H1 (cell line): ENCODE data around the gene PAIP2. TPM values are rescaled to one million over a fixed set of nuclear protein-coding genes. Genes with fewer than 3 reads are reported as not detected.

ENCODE experiments used
- CTCF ChIA-PET: fragments of 300-600 bp; sonication (Branson Sonifier 250); formaldehyde crosslinking; loops from one replicate; lab custom pipeline; 2021; ENCODE audit not compliant: partially characterized antibody; lab: Charles Lee
- POLR2A ChIA-PET: fragments of 300-600 bp; sonication (Branson Sonifier 250); formaldehyde crosslinking; loops from one replicate; lab custom pipeline; 2021; ENCODE audit warnings: inconsistent platforms; ENCODE audit not compliant: partially characterized antibody; lab: Charles Lee
- DNase-seq, 2 experiments: peaks; one replicate each; pipeline versions ENCODE4 v3.0.0 to v3.0.0-alpha.2; 2010 to 2022; ENCODE audit warnings: low spot score in 2 of 2, low read depth in 1 of 2, mixed read lengths in 1 of 2
- FAIRE-seq: peaks from 2 replicates; lab custom pipeline; 2011; peaks lifted over from hg19 to GRCh38; lab: Jason Lieb, UNC
- H2AFZ ChIP-seq: 2 replicates; pipeline ENCODE4 v1.8.1; 2012; ENCODE audit warnings: low read length, inconsistent platforms
- H2AK5ac ChIP-seq: 2 replicates; pipeline ENCODE4 v1.6.1; 2013; ENCODE audit warnings: low read depth, low read length
- H2BK120ac ChIP-seq: replicated peaks from 2 replicates; pipeline ENCODE3; 2013; ENCODE audit warnings: low read depth, low read length, inconsistent platforms
- H2BK12ac ChIP-seq: 2 replicates; pipeline ENCODE4 v1.6.1; 2013; ENCODE audit warnings: low read depth, low read length
- H2BK15ac ChIP-seq: 2 replicates; pipeline ENCODE4 v1.6.1; 2013; ENCODE audit warnings: low read length
- H2BK20ac ChIP-seq: 2 replicates; pipeline ENCODE4 v1.6.1; 2013; ENCODE audit warnings: low read length
- H2BK5ac ChIP-seq: 2 replicates; pipeline ENCODE4 v1.6.1; 2013; ENCODE audit warnings: low read depth, low read length
- H3K14ac ChIP-seq: 2 replicates; pipeline ENCODE4 v1.6.1; 2013; ENCODE audit warnings: inconsistent platforms; ENCODE audit not compliant: insufficient read length
- H3K18ac ChIP-seq: 2 replicates; pipeline ENCODE4 v1.6.1; 2013; ENCODE audit warnings: low read length; ENCODE audit errors: extremely low read depth
- H3K23ac ChIP-seq: 2 replicates; pipeline ENCODE4 v1.6.1; 2013; ENCODE audit warnings: inconsistent platforms; ENCODE audit not compliant: insufficient read length
- H3K23me2 ChIP-seq: 2 replicates; pipeline ENCODE4 v1.6.1; 2013; ENCODE audit warnings: low read depth, low read length
- H3K27ac ChIP-seq: 2 replicates; pipeline ENCODE4 v1.6.1; 2011; ENCODE audit warnings: low read depth, low read length, inconsistent platforms
- H3K27me3 ChIP-seq, 4 experiments: replicated peaks in 1 of 4; 1 replicate in 1 of 4; 2 replicates in 3 of 4; pipeline versions ENCODE4 v1.6.1 to v1.8.1; 2011 to 2013; ENCODE audit warnings: low read length in 3 of 4, mild to moderate bottlenecking in 3 of 4, inconsistent platforms in 2 of 4, mixed read lengths in 2 of 4, moderate library complexity in 1 of 4; ENCODE audit not compliant: control insufficient read depth in 3 of 4, insufficient read depth in 3 of 4; ENCODE audit errors: extremely low read depth in 1 of 4
- H3K36me3 ChIP-seq, 4 experiments: 2 replicates each; pipeline versions ENCODE4 v1.6.1 to v1.8.1; 2011 to 2013; ENCODE audit warnings: mild to moderate bottlenecking in 4 of 4, low read length in 3 of 4, moderate library complexity in 2 of 4, control low read depth in 1 of 4, inconsistent platforms in 1 of 4; ENCODE audit not compliant: insufficient read depth in 4 of 4, control insufficient read depth in 2 of 4
- H3K4ac ChIP-seq: replicated peaks from 2 replicates; pipeline ENCODE3; 2013; ENCODE audit warnings: low read length, low read depth, mixed read lengths, inconsistent platforms; ENCODE audit not compliant: insufficient read length
- H3K4me1 ChIP-seq, 4 experiments: replicated peaks in 1 of 4; 1 replicate in 1 of 4; 2 replicates in 3 of 4; pipeline versions ENCODE4 v1.6.1 to v1.8.1; 2011 to 2013; ENCODE audit warnings: low read length in 3 of 4, inconsistent platforms in 2 of 4, mixed read lengths in 1 of 4; ENCODE audit not compliant: insufficient read depth in 4 of 4, control insufficient read depth in 3 of 4
- H3K4me2 ChIP-seq, 2 experiments: 2 replicates each; pipeline versions ENCODE4 v1.6.1 to v1.8.1; 2011 to 2013; ENCODE audit warnings: low read depth in 2 of 2, low read length in 2 of 2, control low read depth in 1 of 2, inconsistent platforms in 1 of 2, mild to moderate bottlenecking in 1 of 2; ENCODE audit not compliant: insufficient read depth in 1 of 2
- H3K4me3 ChIP-seq, 4 experiments: fragments of 200-600, 300-600 bp in 1 of 4; sonication (generic), shearing (Covaris generic), sonication (Bioruptor Twin) in 1 of 4; 2 replicates each; pipeline versions ENCODE4 v1.5.1 to v1.8.1; 2011 to 2016; ENCODE audit warnings: low read length in 4 of 4, low read depth in 3 of 4, control low read depth in 2 of 4, inconsistent platforms in 2 of 4, mild to moderate bottlenecking in 2 of 4, mixed read lengths in 1 of 4, moderate library complexity in 1 of 4; ENCODE audit not compliant: insufficient read depth in 2 of 4; ENCODE audit errors: extremely low read depth in 1 of 4
- H3K56ac ChIP-seq: replicated peaks from 2 replicates; pipeline ENCODE3; 2013; ENCODE audit warnings: low read depth, mild to moderate bottlenecking, mixed read lengths, low read length, inconsistent platforms; ENCODE audit not compliant: insufficient read length
- H3K79me1 ChIP-seq: 2 replicates; pipeline ENCODE4 v1.6.1; 2013; ENCODE audit warnings: low read depth, low read length, control low read depth
- H3K79me2 ChIP-seq, 2 experiments: 2 replicates each; pipeline versions ENCODE4 v1.6.1 to v1.8.1; 2012 to 2013; ENCODE audit warnings: low read length in 2 of 2, mild to moderate bottlenecking in 2 of 2, inconsistent platforms in 1 of 2; ENCODE audit not compliant: insufficient read depth in 2 of 2, control insufficient read depth in 1 of 2
- H3K9ac ChIP-seq, 4 experiments: replicated peaks in 1 of 4; 1 replicate in 1 of 4; 2 replicates in 3 of 4; pipeline versions ENCODE4 v1.6.1 to v1.8.1; 2011 to 2013; ENCODE audit warnings: low read depth in 3 of 4, low read length in 3 of 4, control low read depth in 2 of 4, mild to moderate bottlenecking in 2 of 4, moderate library complexity in 2 of 4, inconsistent platforms in 1 of 4; ENCODE audit errors: extremely low read depth in 1 of 4
- H3K9me3 ChIP-seq, 2 experiments: 2 replicates each; pipeline versions ENCODE4 v1.6.1 to v1.8.1; 2012 to 2013; ENCODE audit warnings: mild to moderate bottlenecking in 2 of 2, moderate library complexity in 2 of 2, control low read depth in 1 of 2, inconsistent platforms in 1 of 2, low read depth in 1 of 2, low read length in 1 of 2, mixed read lengths in 1 of 2; ENCODE audit not compliant: insufficient read depth in 2 of 2
- H4K20me1 ChIP-seq, 2 experiments: replicated peaks in 1 of 2; 2 replicates each; pipeline versions ENCODE3 to v1.8.1; 2011 to 2013; ENCODE audit warnings: inconsistent platforms in 2 of 2, low read length in 2 of 2, mild to moderate bottlenecking in 1 of 2; ENCODE audit not compliant: insufficient read depth in 2 of 2, control insufficient read depth in 1 of 2
- H4K5ac ChIP-seq: 2 replicates; pipeline ENCODE4 v1.6.1; 2013; ENCODE audit warnings: low read length, low read depth, mixed read lengths, inconsistent platforms; ENCODE audit not compliant: insufficient read length
- H4K8ac ChIP-seq: 2 replicates; pipeline ENCODE4 v1.8.0; 2013; ENCODE audit warnings: mild to moderate bottlenecking, moderate library complexity, low read length, inconsistent platforms; ENCODE audit not compliant: insufficient read depth; ENCODE audit errors: extremely low read depth
- H4K91ac ChIP-seq: replicated peaks from 2 replicates; pipeline ENCODE3; 2013; ENCODE audit warnings: low read length, mixed read lengths, inconsistent platforms; ENCODE audit not compliant: insufficient read length
- BRCA1 ChIP-seq: IDR thresholded peaks from 2 replicates; pipeline ENCODE4 v1.6.1; 2012; ENCODE audit warnings: low read depth, low read length, improper control_type of control experiment
- NANOG ChIP-seq: IDR thresholded peaks from 2 replicates; pipeline ENCODE4 v1.6.1; 2011; ENCODE audit warnings: low read length, low read depth, mild to moderate bottlenecking, inconsistent platforms; ENCODE audit not compliant: insufficient read depth, poor library complexity, severe bottlenecking
- POLR2AphosphoS5 ChIP-seq: IDR thresholded peaks from 2 replicates; pipeline ENCODE4 v1.6.1; 2011; ENCODE audit warnings: low read depth, low read length
- RAD21 ChIP-seq, 2 experiments: IDR thresholded peaks in 1 of 2; conservative IDR thresholded peaks in 1 of 2; 2 replicates each; pipeline ENCODE4 v1.6.1; 2011; ENCODE audit warnings: low read depth in 2 of 2, low read length in 2 of 2, improper control_type of control experiment in 1 of 2, inconsistent platforms in 1 of 2, mild to moderate bottlenecking in 1 of 2, moderate library complexity in 1 of 2
- SIRT6 ChIP-seq: IDR thresholded peaks from one replicate; pipeline ENCODE4 v1.7.1; 2012; ENCODE audit warnings: low read length, inconsistent platforms
- SP4 ChIP-seq: IDR thresholded peaks from 2 replicates; pipeline ENCODE4 v1.6.1; 2012; ENCODE audit warnings: low read length, inconsistent platforms
- YY1 ChIP-seq: IDR thresholded peaks from 2 replicates; pipeline ENCODE4 v1.6.1; 2011; ENCODE audit warnings: low read depth, mild to moderate bottlenecking, low read length
- WGBS, 2 experiments: shearing (Covaris generic) in 1 of 2; methylation state at CpG; one replicate each; pipeline versions ENCODE4 v1.1.6 to v1.1.7; 2013 to 2015; ENCODE audit warnings: low lambda C conversion rate in 2 of 2, mixed read lengths in 2 of 2, inconsistent platforms in 1 of 2, low coverage in 1 of 2, missing lambda C conversion rate in 1 of 2; ENCODE audit not compliant: insufficient replicate concordance in 2 of 2, insufficient coverage in 1 of 2, insufficient read length in 1 of 2; ENCODE audit errors: extremely low coverage in 1 of 2, missing lambda C conversion rate in 1 of 2; 5-methylcytosine and 5-hydroxymethylcytosine counted together
- polyA plus RNA-seq, 7 experiments: library from polyadenylated mRNA; depleted of rRNA in 3 of 7; stranded (reverse) in 5 of 7; unstranded in 2 of 7; fragments of >200 nt in 5 of 7; fragments of 200-250 nt in 2 of 7; gene quantifications; 1 replicate in 5 of 7; 2 replicates in 1 of 7; 4 replicates in 1 of 7; pipeline versions ENCODE4 v1.2.1 to v1.2.3, GENCODE V29; 2011 to 2013; ENCODE audit warnings: missing spikeins in 2 of 7, mixed read lengths in 2 of 7
- total RNA-seq: library from RNA; stranded (reverse); fragmentation: NEBNext Ultra II Directional; extraction: Animal tissue kit (Norgen Biotek cat#: 25700); gene quantifications from 2 replicates; pipeline ENCODE4 v1.2.1, GENCODE V29; 2021
- TF ChIP-seq, protein P1 (sequence below): IDR thresholded peaks from 2 replicates; pipeline ENCODE4 v1.6.1; 2012; ENCODE audit warnings: inconsistent platforms

The PAIP2 gene
- total and polyA plus RNA-seq, 2 of the 8 experiments (the other 6 are each of a cell fraction or from before 2014, with no cell fraction given) = 87.6 to 162 TPM

DNA sequence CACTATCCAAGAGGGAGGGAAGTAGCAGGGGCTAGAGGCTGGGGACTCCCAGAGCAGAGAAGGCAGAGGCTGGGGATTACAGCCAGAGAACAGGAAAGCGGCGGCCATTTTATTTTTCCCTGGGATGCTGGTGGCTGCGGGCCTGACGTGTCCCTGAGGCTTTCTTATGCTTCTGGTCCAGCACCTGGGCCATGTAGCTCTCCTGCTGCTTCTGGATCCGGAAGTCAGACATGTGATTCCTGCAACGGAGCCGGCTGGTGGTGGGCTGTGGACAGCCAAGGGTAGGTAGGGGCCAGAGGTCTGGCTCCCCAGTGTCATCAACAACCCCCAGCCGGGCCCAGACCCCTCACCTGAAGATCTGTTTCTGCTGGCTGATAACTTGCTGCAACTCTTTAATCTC, 55.0 kb downstream of the PAIP2 start:
- Histone ChIP-seq H3K4ac (no peak overlapping the region), H4K91ac (no peak overlapping the region), H2BK20ac (no peak overlapping the region), H3K79me2 (no peaks in the 10 kb centered on the region), H3K4me1 (peaks cover 0 to 26% (median 14%) of the 10 kb centered on the region in 4 experiments; a peak in 6 of 7 replicates), H3K27ac (no peak overlapping the region), H4K8ac (no peak overlapping the region), H3K56ac (no peak overlapping the region), H3K9me3 (no peaks in the 10 kb centered on the region), H3K23ac (no peak overlapping the region), H3K4me3 (no peak overlapping the region), H4K5ac (no peak overlapping the region), H3K23me2 (peaks cover 27% of the 10 kb centered on the region; the same call in 1 of the 2 replicates), H2BK15ac (no peak overlapping the region), H3K14ac (no peak overlapping the region), H3K36me3 (peaks cover 0 to 6% (median 3%) of the 10 kb centered on the region in 4 experiments; a peak in 2 of 8 replicates), H3K18ac (no peak overlapping the region; the same call in 1 of the 2 replicates), H3K27me3 (peaks cover 14 to 34% (median 28%) of the 10 kb centered on the region in 4 experiments; a peak in 6 of 7 replicates), H3K79me1 (no peaks in the 10 kb centered on the region), H2AFZ (no peak overlapping the region), H3K4me2 (no peak overlapping the region), H2AK5ac (no peak overlapping the region), H4K20me1 (peaks cover 0 to 3% of the 10 kb centered on the region in 2 experiments)
- CTCF ChIA-PET = interaction anchor here (0.8 to 1.5 kb wide), 5 partner anchors 10 to 397 kb away, joined by 3 to 5 read pairs (median 3); partner anchors contain the start of gene MATR3
- POLR2A ChIA-PET = interaction anchor here (1.6 to 3.9 kb wide), 6 partner anchors 14 to 120 kb away, joined by 5 to 14 read pairs (median 8); partner anchors contain the start of genes MATR3 and PAIP2
- DNase-seq (no peak), FAIRE-seq (no peak)
- 89% methylated on average over 8 of the region's 8 CpGs; no CpG with 5 or more reads in 1 of the 2 experiments for WGBS, 2 experiments
- TF ChIP-seq RAD21 (IDR thresholded peaks at IDR 0.05 in 1 of 2, conservative IDR thresholded peaks at IDR 0.05 in 1 of 2; ENCODE audit: low read depth in 2 of 2, low read length in 2 of 2) = no peak
- TF ChIP-seq SP4 = no peak
- TF ChIP-seq, protein P1, sequence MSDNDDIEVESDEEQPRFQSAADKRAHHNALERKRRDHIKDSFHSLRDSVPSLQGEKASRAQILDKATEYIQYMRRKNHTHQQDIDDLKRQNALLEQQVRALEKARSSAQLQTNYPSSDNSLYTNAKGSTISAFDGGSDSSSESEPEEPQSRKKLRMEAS = no peak
- no peak for TF ChIP-seq BRCA1
- TF ChIP-seq POLR2AphosphoS5 = no peak
- peak; percentile 86 for TF ChIP-seq YY1
- TF ChIP-seq SIRT6 = no peak
- TF ChIP-seq NANOG = no peak
- TF ChIP-seq, all 59 proteins: peak for 1
- Histone ChIP-seq H3K9ac (no peak overlapping the region), H2BK120ac (no peak overlapping the region), H2BK12ac (no peak overlapping the region), H2BK5ac (no peak overlapping the region)
